GDM1 (cell line): Measurements from ENCODE around the gene DRAXIN.

Experiments used
- DNase-seq: peaks from one replicate; lab custom pipeline; 2025; lab: John Stamatoyannopoulos, UW

The DRAXIN gene

GRCh38 chr1:11736746-11737639 lies 45.5 kb downstream of the DRAXIN start:
- peak; percentile 14 for DNase-seq

GRCh38 chr1:11738096-11738495 lies 46.6 kb downstream of the DRAXIN start:
- DNase-seq: no peak

GRCh38 chr1:11738783-11739182 lies 47.3 kb downstream of the DRAXIN start:
- peak; percentile 5 for DNase-seq

GRCh38 chr1:11740258-11741192 lies 49.0 kb downstream of the DRAXIN start:
- peak; percentile 55 for DNase-seq

- no peak for DNase-seq
These were observed 50.0 kb downstream of the DRAXIN start for GRCh38 chr1:11741482-11741881.

GRCh38 chr1:11741919-11742558 lies 50.5 kb downstream of the DRAXIN start:
- DNase-seq: no peak

GRCh38 chr1:11744287-11744686 lies 52.8 kb downstream of the DRAXIN start:
- no peak for DNase-seq

- no peak for DNase-seq
These were observed 54.6 kb downstream of the DRAXIN start for GRCh38 chr1:11746092-11746491.

- DNase-seq: no peak
These were observed 55.4 kb downstream of the DRAXIN start for GRCh38 chr1:11746795-11747487.

GRCh38 chr1:11748294-11749202 lies 57.0 kb downstream of the DRAXIN start:
- no peak for DNase-seq

- peak; percentile 60 for DNase-seq
These were observed 57.7 kb downstream of the DRAXIN start for GRCh38 chr1:11749203-11749689.

GRCh38 chr1:11749996-11750395 lies 58.5 kb downstream of the DRAXIN start:
- no peak for DNase-seq

GRCh38 chr1:11751087-11751486 lies 59.6 kb downstream of the DRAXIN start:
- DNase-seq: no peak

GRCh38 chr1:11752359-11753088 lies 61.0 kb downstream of the DRAXIN start:
- no peak for DNase-seq

- no peak for DNase-seq
These were observed 62.2 kb downstream of the DRAXIN start for GRCh38 chr1:11753555-11754208.

GRCh38 chr1:11757047-11757446 lies 65.5 kb downstream of the DRAXIN start:
- DNase-seq: no peak

GRCh38 chr1:11759791-11760190 lies 68.3 kb downstream of the DRAXIN start:
- DNase-seq: no peak

GRCh38 chr1:11761285-11761684 lies 69.8 kb downstream of the DRAXIN start:
- no peak for DNase-seq

- no peak for DNase-seq
These were observed 70.5 kb downstream of the DRAXIN start, which contains the start of gene C1orf167 for GRCh38 chr1:11761988-11762406. TSS of gene C1orf167 (plus strand) at chr1:11762193. CDS start at chr1:11764401, 2,208 bp downstream.
